Measurements from ENCODE around the gene C1orf53.
"Not testable (repeated sequence)": the region's sequence is repeated elsewhere in the genome, so short reads cannot be mapped to it uniquely, and the experiment has no call there.

The C1orf53 gene

GRCh38 chr1:197865809-197866208, 36.6 kb upstream of the C1orf53 start:
- no peak overlapping the region for H3K4me3 ChIP-seq (ENCODE audit: low read depth, low read length)
- TF ChIP-seq, protein P1, sequence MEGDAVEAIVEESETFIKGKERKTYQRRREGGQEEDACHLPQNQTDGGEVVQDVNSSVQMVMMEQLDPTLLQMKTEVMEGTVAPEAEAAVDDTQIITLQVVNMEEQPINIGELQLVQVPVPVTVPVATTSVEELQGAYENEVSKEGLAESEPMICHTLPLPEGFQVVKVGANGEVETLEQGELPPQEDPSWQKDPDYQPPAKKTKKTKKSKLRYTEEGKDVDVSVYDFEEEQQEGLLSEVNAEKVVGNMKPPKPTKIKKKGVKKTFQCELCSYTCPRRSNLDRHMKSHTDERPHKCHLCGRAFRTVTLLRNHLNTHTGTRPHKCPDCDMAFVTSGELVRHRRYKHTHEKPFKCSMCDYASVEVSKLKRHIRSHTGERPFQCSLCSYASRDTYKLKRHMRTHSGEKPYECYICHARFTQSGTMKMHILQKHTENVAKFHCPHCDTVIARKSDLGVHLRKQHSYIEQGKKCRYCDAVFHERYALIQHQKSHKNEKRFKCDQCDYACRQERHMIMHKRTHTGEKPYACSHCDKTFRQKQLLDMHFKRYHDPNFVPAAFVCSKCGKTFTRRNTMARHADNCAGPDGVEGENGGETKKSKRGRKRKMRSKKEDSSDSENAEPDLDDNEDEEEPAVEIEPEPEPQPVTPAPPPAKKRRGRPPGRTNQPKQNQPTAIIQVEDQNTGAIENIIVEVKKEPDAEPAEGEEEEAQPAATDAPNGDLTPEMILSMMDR (IDR thresholded peaks at IDR 0.05; ENCODE audit: low read depth, low read length): no peak
- TF ChIP-seq, protein P2, sequence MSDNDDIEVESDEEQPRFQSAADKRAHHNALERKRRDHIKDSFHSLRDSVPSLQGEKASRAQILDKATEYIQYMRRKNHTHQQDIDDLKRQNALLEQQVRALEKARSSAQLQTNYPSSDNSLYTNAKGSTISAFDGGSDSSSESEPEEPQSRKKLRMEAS (IDR thresholded peaks at IDR 0.05; ENCODE audit: low read depth, low read length): no peak
- no peak for TF ChIP-seq MYC (IDR thresholded peaks at IDR 0.05; ENCODE audit: low read depth, low read length)
- no peak for DNase-seq (ENCODE audit: low read depth)

GRCh38 chr1:197868751-197869489, 33.5 kb upstream of the C1orf53 start:
- TF ChIP-seq, protein P1 (IDR thresholded peaks at IDR 0.05; ENCODE audit: low read depth, low read length): peak; percentile 51
- TF ChIP-seq POLR2A (IDR thresholded peaks at IDR 0.05; ENCODE audit: extremely low read depth, insufficient read length) (no peak), MYC (IDR thresholded peaks at IDR 0.05; ENCODE audit: low read depth, low read length) (no peak)
- TF ChIP-seq, protein P2 (IDR thresholded peaks at IDR 0.05; ENCODE audit: low read depth, low read length): no peak
- H3K4me3 ChIP-seq (ENCODE audit: low read depth, low read length): no peak overlapping the region
- DNase-seq (ENCODE audit: low read depth): peak; percentile 74

- no peak for DNase-seq (ENCODE audit: low read depth)
- TF ChIP-seq MYC (IDR thresholded peaks at IDR 0.05; ENCODE audit: low read depth, low read length): no peak
- TF ChIP-seq, protein P1 (IDR thresholded peaks at IDR 0.05; ENCODE audit: low read depth, low read length): no peak
- TF ChIP-seq, protein P2 (IDR thresholded peaks at IDR 0.05; ENCODE audit: low read depth, low read length): no peak
- no peak for TF ChIP-seq POLR2A (IDR thresholded peaks at IDR 0.05; ENCODE audit: extremely low read depth, insufficient read length)
- H3K4me3 ChIP-seq (ENCODE audit: low read depth, low read length): no peak overlapping the region
These were observed 32.8 kb upstream of the C1orf53 start for GRCh38 chr1:197869490-197870077.

GRCh38 chr1:197876894-197877293, 25.5 kb upstream of the C1orf53 start:
- H3K4me3 ChIP-seq (ENCODE audit: low read depth, low read length): no peak overlapping the region
- no peak for DNase-seq (ENCODE audit: low read depth)
- TF ChIP-seq, protein P1 (IDR thresholded peaks at IDR 0.05; ENCODE audit: low read depth, low read length): no peak

DNA sequence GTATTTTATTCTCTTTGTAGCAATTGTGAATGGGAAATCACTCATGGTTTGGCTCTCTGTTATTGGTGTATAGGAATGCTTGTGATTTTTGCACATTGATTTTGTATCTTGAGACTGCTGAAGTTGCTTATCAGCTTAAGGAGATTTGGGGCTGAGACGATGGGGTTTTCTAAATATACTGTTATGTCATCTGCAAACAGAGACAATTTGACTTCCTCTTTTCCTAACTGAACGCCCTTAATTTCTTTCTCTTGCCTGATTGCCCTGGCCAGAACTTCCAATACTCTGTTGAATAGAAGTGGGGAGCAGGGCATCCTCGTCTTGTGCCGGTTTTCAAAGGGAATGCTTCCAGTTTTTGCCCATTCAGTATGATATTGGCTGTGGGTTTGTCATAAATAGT, 22.0 kb upstream of the C1orf53 start:
- not testable (repeated sequence) for H3K4me3 ChIP-seq (ENCODE audit: low read depth, low read length); DNase-seq (ENCODE audit: low read depth)

DNA sequence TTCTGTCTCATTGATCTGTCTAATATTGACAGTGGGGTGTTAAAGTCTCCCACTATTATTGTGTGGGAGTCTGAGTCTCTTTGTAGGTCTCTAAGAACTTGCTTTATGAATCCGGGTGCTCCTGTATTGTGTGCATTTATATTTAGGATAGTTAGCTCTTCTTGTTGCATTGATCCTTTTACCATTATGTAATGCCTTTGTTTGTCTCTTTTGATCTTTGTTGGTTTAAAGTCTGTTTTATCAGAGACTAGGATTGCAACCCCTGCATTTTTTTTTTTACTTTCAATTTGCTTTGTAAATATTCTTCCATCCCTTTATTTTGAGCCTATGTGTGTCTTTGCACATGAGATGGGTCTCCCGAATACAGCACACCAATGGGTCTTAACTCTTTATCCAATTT, 20.2 kb upstream of the C1orf53 start:
- DNase-seq (ENCODE audit: low read depth); H3K4me3 ChIP-seq (ENCODE audit: low read depth, low read length): not testable (repeated sequence)

DNA sequence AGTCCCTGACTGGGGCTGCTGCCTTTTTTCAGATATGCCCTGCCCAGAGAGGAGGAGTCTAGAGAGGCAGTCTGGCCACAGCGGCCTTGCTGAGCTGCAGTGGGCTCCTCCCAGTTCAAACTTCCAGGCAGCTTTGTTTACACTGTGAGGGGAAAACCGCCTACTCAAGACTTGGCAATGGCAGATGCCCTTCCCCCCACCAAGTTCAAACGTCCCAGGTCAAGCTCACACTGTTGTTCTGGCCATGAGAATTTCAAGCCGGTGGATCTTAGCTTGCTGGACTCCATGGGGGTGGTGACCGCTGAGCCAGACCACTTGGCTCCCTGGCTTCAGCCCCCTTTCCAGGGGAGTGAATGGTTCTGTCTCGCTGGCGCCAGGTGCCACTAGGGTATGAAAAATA, 18.3 kb upstream of the C1orf53 start:
- TF ChIP-seq MYC (IDR thresholded peaks at IDR 0.05; ENCODE audit: low read depth, low read length) (no peak), POLR2A (IDR thresholded peaks at IDR 0.05; ENCODE audit: extremely low read depth, insufficient read length) (no peak)
- TF ChIP-seq, protein P1 (IDR thresholded peaks at IDR 0.05; ENCODE audit: low read depth, low read length): no peak
- TF ChIP-seq, protein P2 (IDR thresholded peaks at IDR 0.05; ENCODE audit: low read depth, low read length): no peak
- no peak overlapping the region for H3K4me3 ChIP-seq (ENCODE audit: low read depth, low read length)
- no peak for DNase-seq (ENCODE audit: low read depth)
